ENCODE measurements around the gene ATF2.
A peak's percentile ranks its signal among the peaks of the same experiment; 100 is the strongest.

The ATF2 gene

DNA sequence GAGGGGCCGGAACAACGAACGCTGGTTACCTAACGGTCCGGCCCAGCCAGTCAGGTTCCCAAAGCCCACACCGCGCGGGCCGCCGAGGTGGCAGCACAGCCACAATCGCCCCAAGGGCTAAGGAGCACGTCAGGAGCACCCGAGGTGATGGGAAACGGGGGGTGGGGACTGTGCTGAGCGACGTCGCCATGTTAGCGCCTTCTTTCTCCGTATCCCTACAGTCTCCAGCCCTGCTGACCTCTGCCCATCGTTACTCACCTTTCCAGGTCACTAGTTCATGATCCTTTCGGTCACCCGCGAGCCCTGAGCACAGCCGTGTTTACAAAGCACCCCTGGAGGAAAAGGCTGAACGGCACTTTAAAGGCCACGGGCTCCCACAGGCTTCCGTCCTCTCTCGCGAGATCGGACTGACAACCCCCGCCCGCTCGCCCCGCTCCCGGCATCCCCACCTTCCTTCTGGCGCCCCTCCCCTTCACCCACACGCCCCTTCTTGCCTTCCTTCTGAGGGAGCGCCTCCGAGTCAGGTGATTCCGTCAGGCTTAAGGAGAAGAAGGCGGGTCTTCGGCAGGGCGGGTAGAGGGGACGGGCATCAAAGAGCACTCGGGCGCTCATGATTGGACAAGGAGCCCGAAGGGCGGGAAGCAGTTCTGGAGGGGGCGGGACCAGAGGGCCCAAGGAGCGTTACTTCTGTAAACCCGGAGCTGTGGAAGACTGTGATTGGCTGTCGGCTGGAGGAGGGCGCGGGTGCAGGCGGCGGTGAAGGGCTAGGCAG is at the start of gene ATF2:
Gene ATF2, minus strand, starts transcription at position 412 of the 772 bp plus-strand sequence. CDS start 31,760 bp downstream, outside the sequence.
- DNase-seq = peak; percentile 93 to 96 (median 94)

GRCh38 chr2:175207741-175208438 is 39.9 kb upstream of the ATF2 start:
- DNase-seq = no peak

DNA sequence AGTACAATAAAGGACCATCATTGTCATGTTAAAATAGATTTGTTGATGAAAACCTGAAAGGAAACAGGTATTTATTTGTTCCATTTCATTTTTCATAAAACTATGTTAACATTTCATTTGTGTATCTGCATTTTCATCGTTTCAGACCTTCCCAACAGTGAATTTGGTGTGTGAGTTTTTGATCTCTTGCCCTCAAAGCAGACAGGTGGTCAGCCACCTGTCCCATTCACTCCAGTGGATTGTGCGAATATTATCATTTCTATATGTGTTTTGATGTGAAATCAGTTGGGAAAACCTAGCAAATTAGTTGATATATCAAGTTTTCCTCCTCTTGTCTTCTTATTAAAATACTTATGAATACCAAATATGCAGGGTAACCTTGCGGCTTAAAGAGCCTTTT is 38.9 kb upstream of the ATF2 start:
- DNase-seq = no peak

DNA sequence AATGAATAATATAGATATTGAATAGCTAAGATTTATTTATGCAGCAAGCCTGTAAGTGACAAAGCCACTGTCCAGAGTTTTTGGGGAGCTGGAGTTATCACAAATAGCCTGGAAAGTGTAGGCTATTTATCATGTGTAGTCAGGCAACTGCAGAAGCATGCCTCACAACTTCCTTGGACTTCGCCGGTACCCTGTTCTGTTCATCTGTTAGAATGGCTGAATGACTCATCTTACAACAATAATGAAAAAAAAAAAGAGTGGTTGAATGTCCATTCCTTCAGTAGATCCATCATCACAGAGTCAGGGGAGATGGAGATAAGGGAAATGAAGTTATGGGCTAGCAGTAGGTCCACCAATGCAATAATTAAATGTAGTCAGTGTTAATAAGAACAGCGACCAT is 37.5 kb upstream of the ATF2 start:
- DNase-seq = no peak

- DNase-seq = no peak
Measured at GRCh38 chr2:175203621-175204496, 35.9 kb upstream of the ATF2 start.

DNA sequence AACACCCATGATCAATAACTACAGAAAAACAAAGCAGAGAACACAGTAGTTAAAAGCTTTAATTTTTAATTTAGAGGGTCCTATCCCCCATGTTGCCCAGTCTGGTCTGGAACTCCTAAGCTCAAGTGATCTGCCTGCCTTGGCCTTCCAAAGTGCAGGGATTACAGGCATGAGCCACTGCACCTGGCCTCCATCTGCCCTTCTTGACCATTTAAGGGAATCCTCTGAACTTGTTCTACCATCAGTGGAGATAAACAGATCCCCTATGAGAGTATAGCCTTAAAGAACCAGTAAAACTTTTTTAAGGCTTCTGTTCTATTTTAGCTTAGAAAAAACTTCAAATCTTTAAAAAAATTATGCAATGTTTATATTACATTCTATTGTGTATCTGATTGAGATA is 27.0 kb upstream of the ATF2 start:
- no peak for DNase-seq

- no peak for DNase-seq
Measured at GRCh38 chr2:175188761-175189160, 20.8 kb upstream of the ATF2 start.

- DNase-seq = no peak
Measured at GRCh38 chr2:175187378-175187777, 19.4 kb upstream of the ATF2 start.

DNA sequence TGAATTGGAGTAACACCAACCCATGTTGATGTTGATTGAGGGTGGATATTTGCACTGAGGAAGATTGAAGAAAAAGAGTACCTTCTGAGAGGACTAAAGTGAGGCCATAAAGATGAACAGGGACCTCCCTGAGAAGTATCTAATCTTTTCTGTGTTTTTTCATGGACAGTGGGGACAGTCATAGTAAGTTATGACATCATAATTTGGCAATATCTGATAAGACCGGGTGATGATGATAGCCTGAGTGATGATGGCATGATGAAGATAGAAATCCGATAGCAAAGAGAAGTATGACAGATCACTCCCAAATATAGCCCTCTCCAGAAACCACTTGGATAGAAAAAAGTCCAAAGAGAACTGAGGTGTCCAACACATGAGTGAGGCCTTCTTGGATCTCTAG is 15.7 kb upstream of the ATF2 start:
- DNase-seq = no peak

DNA sequence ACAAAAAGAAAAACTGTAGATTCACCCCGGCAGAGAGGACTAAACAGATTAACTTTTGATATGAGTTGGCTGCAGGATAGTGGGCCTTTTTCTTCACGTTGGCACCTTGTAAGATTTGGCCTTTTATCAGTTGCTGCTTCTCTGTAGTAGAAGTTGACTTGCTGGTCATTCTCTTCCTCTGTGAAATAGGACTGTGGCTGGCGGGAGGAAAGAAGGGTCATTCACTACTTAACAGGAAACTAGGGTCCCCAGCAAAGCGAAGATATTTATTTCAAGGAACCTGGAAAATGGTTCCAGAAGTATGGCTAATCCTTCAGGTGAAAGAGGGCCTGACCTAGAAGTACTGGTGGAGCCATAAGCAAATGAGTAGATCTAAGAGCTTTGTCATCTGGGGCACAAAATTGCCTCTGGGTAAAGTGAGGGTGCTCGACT is 13.9 kb upstream of the ATF2 start:
- DNase-seq = no peak

GRCh38 chr2:175181104-175181876 is 13.3 kb upstream of the ATF2 start, which contains the start of gene ATP5MC3:
ATP5MC3 (minus strand) TSS chr2:175181710; CDS start chr2:175181393, 317 bp downstream.
- DNase-seq = peak; percentile 76 to 87 (median 82)

DNA sequence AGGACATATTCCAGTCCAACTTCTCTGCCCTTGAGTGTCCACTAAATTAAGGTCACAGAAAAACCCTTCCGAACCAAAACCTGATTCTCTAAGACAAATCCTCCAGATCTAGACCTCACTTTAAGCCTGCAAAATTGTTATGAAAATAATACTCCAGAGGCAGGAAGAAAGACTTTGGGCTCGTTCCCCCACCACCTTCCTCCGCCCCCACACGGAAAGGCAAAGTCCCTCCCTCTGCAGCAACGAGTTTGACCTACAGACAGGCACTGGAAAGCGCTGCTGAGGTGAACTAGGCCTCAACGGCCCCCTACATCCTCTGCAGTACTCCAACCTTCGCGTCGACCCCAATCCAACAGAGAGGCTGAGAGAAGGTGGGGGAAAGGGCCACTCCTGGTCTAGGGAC is 12.7 kb upstream of the ATF2 start:
- peak in 2 of 4 experiments; percentile 4 to 5 for DNase-seq

- no peak for DNase-seq
Measured at GRCh38 chr2:175176624-175177023, 8.6 kb upstream of the ATF2 start.

- no peak for DNase-seq
Measured at GRCh38 chr2:175175896-175176295, 7.9 kb upstream of the ATF2 start.

DNA sequence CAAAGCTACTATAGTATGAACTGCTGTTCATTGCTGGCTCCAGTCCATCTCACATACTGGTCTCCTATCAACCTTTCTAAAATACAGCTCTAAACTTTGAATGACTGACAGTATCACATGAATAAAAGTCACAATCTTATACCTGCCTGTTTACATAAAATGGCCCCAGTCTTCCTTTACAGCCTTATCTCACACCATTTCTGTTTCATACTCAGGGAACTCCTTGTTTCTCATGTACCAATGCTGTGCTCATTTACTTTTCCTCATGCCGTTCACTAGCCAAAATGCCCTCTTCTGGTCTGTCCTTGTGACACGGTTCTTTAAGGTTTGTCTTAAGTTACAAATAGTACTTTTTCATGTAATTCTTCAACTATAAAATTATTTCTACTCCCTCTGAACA is 7.3 kb upstream of the ATF2 start:
- no peak for DNase-seq

DNA sequence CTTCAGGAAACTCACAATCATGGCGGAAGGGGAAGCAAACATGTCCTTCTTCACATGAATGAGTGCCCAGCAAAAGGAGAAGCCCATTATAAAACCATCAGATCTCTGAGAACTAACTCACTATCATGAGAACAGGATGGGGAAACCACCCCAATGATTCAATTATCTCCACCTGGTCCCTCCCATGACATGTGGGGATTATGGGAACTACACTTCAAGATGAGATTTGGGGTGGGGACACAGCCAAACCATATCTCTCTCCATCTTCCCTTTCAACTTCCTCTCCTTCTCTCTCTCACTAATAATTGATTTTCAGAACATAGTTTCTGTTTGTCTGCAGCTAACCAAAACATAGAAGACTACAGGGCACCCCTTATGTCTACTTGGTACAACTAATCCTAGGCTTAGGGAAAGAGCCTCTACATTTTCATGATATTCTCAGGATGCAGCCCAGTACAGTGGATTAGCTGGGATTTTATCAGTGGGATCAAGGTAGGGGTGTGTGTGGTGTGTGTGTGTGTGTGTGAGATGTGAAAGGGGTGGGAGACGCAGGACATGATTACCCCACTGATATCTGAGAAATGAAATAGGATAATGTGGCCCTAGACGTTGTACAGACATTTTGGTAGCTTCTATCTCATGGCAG is 2.8 kb upstream of the ATF2 start:
- no peak for DNase-seq

- no peak for DNase-seq
Measured at GRCh38 chr2:175169191-175169590, 1.2 kb upstream of the ATF2 start.

DNA sequence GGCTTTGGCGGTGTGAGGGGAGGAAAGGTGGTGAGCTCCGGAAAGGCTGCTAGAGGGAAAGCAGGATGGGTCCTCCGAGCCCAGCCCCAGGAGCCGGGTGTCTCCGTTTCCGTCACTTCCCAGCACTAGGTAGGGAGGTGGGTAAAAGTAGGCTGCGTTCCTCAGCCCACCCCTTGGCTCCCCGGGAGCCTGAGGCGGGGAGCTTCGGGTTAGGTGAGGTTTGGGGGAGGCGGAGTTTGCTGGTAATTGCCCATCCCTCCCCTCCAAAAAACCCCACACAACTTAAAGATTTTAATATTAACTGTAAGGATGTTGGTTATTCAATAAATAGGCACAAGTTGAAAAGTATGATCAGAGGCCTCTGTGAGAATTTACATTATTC is 552 bp upstream of the ATF2 start:
- no peak for DNase-seq

- DNase-seq = no peak
Measured at GRCh38 chr2:175167076-175167791, 769 bp downstream of the ATF2 start.

- DNase-seq = no peak
Measured at GRCh38 chr2:175166216-175166824, 1.7 kb downstream of the ATF2 start.

DNA sequence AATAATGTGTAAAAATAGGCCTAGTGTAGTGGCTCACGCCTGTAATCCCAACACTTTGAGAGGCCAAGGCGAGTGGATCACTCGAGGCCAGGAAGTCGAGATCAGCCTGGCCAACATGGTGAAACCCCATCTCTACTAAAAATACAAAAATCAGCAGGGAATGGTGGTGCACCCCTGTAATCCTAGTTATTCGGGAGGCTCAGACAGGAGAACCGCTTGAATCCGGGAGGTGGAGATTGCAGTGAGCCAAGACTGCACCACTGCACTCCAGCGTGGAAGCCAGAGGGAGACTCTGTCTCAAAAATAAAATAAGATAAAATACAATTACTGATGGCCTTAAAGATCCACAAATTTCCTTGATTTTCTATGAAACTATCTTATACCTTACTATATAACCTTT is 3.8 kb downstream of the ATF2 start:
- no peak for DNase-seq
